Coronary artery (tissue), 2 donors: Measurements from ENCODE around the gene RAI1.

Source experiments
- DNase-seq: peaks from one replicate; pipeline ENCODE4 v3.0.0-alpha.2; 2017; ENCODE audit warnings: low spot score
- H3K27ac ChIP-seq, 2 donors: fragments of 200-600 bp; sonication (generic); one replicate each; pipeline ENCODE4 v1.5.1; 2016 to 2019
- H3K4me3 ChIP-seq: fragments of 200-600 bp; sonication (generic); 2 replicates; pipeline ENCODE4 v1.5.1; 2016; ENCODE audit warnings: mild to moderate bottlenecking, moderate library complexity
- CTCF ChIP-seq: fragments of 200-600 bp; sonication (generic); IDR thresholded peaks from one replicate; pipeline ENCODE4 v1.5.1; 2019; ENCODE audit warnings: antibody characterized with exemption

The RAI1 gene

GRCh38 chr17:17827826-17828621 is 146.8 kb downstream of the RAI1 start:
- DNase-seq, result no peak
- H3K27ac ChIP-seq, result no peak overlapping the region
- H3K4me3 ChIP-seq, result no peak overlapping the region
- no peak for TF ChIP-seq CTCF

- Histone ChIP-seq H3K27ac (no peak overlapping the region), H3K4me3 (no peak overlapping the region)
- no peak for TF ChIP-seq CTCF
- no peak for DNase-seq
Observed at GRCh38 chr17:17830269-17830567, 149.0 kb downstream of the RAI1 start.

- no peak for TF ChIP-seq CTCF
- H3K4me3 ChIP-seq, result no peak overlapping the region
- H3K27ac ChIP-seq, result peak overlapping the region in 1 of 2 donors; percentile 28
- no peak for DNase-seq
Observed at GRCh38 chr17:17830740-17831207, 149.5 kb downstream of the RAI1 start.

GRCh38 chr17:17831208-17832031 is 150.2 kb downstream of the RAI1 start:
- H3K4me3 ChIP-seq, result no peak overlapping the region
- no peak for TF ChIP-seq CTCF
- no peak for DNase-seq

GRCh38 chr17:17832032-17832363 is 150.7 kb downstream of the RAI1 start:
- H3K4me3 ChIP-seq, result no peak overlapping the region
- no peak for TF ChIP-seq CTCF
- peak overlapping the region in 1 of 2 donors; percentile 28 for H3K27ac ChIP-seq

More at GRCh38 chr17:17831208-17832031, 150.2 kb downstream of the RAI1 start:
- peak overlapping the region in 1 of 2 donors; percentile 28 for H3K27ac ChIP-seq

GRCh38 chr17:17833658-17834357 is 152.6 kb downstream of the RAI1 start:
- Histone ChIP-seq H3K4me3 (no peak overlapping the region), H3K27ac (no peak overlapping the region)
- no peak for TF ChIP-seq CTCF
- DNase-seq, result no peak

More at GRCh38 chr17:17832032-17832363, 150.7 kb downstream of the RAI1 start:
- DNase-seq, result no peak
